ENCODE data around the gene MARK2.

DNA sequence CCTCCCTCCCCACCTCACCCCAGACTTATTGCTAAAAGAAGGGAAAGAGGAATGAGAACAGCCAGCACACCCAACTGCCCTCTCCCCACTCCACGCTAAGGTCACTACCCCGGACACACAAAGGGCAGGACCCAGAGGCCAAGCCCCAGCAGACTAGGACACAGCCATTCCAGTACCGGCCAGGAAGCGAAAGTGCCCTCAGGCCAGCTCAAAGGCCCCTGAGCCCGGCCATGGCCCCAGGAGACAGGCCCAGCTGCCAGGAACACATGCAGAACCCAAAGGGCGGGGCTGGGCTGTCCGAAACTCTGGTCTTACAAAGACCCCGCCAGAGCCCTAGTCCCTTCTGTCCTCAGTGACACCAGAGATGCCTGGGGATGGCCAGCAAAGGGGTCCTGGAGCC, 72.5 kb downstream of the MARK2 start:
- no peak for TF ChIP-seq POLR2A (IDR thresholded peaks at IDR 0.05)
- TF ChIP-seq, protein P1, sequence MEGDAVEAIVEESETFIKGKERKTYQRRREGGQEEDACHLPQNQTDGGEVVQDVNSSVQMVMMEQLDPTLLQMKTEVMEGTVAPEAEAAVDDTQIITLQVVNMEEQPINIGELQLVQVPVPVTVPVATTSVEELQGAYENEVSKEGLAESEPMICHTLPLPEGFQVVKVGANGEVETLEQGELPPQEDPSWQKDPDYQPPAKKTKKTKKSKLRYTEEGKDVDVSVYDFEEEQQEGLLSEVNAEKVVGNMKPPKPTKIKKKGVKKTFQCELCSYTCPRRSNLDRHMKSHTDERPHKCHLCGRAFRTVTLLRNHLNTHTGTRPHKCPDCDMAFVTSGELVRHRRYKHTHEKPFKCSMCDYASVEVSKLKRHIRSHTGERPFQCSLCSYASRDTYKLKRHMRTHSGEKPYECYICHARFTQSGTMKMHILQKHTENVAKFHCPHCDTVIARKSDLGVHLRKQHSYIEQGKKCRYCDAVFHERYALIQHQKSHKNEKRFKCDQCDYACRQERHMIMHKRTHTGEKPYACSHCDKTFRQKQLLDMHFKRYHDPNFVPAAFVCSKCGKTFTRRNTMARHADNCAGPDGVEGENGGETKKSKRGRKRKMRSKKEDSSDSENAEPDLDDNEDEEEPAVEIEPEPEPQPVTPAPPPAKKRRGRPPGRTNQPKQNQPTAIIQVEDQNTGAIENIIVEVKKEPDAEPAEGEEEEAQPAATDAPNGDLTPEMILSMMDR (IDR thresholded peaks at IDR 0.05), result no peak
- no peak for TF ChIP-seq POLR2AphosphoS5 (IDR thresholded peaks at IDR 0.05)
